Mucosa of stomach (tissue), 1 donor: ENCODE measurements around the gene SSR2.
A peak's percentile ranks its signal among the peaks of the same experiment; 100 is the strongest.

Experiments
- H3K27me3 ChIP-seq: one replicate; pipeline ENCODE4 v1.7.0; 2013; ENCODE audit warnings: mild to moderate bottlenecking, low read length; ENCODE audit not compliant: control insufficient read depth, insufficient read depth
- H3K36me3 ChIP-seq: one replicate; pipeline ENCODE4 v1.7.0; 2013; ENCODE audit warnings: low read length; ENCODE audit not compliant: control insufficient read depth, insufficient read depth
- H3K4me1 ChIP-seq: one replicate; pipeline ENCODE4 v1.7.0; 2013; ENCODE audit warnings: mild to moderate bottlenecking, low read length; ENCODE audit not compliant: control insufficient read depth, insufficient read depth
- H3K4me3 ChIP-seq: one replicate; pipeline ENCODE4 v1.7.0; 2013; ENCODE audit warnings: low read length
- H3K9ac ChIP-seq: one replicate; pipeline ENCODE4 v1.7.0; 2013; ENCODE audit warnings: mild to moderate bottlenecking, low read length, moderate library complexity
- H3K9me3 ChIP-seq: one replicate; pipeline ENCODE4 v1.7.0; 2013; ENCODE audit warnings: mild to moderate bottlenecking, low read length, moderate library complexity; ENCODE audit not compliant: control insufficient read depth
- donor health status: Pancreatic carcinoma.

SSR2 gene

DNA sequence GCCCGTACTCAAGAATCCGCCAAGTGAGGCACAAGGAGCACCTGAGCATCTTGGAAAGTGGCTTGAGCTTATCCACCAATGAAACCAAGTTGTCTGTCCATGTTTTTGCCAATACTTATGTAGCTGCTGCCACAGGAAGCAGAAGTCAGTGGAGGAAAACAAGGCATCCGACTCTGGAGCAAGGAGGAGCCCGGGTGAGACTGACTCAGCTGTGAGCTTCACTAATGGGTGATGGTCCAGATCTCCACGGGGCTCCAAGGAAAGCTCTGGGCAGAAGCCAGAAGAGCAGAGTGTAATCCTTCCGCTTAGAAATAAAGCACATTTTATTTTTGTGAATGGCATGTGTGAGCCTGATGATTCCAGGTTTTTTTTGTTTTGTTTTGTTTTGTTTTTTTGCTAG lies 12.3 kb upstream of the SSR2 start:
- Histone ChIP-seq H3K27me3 (no peaks in the 10 kb centered on the region), H3K4me3 (no peak overlapping the region), H3K9ac (no peak overlapping the region), H3K4me1 (peaks cover 9% of the 10 kb centered on the region), H3K9me3 (no peaks in the 10 kb centered on the region), H3K36me3 (no peaks in the 10 kb centered on the region)

DNA sequence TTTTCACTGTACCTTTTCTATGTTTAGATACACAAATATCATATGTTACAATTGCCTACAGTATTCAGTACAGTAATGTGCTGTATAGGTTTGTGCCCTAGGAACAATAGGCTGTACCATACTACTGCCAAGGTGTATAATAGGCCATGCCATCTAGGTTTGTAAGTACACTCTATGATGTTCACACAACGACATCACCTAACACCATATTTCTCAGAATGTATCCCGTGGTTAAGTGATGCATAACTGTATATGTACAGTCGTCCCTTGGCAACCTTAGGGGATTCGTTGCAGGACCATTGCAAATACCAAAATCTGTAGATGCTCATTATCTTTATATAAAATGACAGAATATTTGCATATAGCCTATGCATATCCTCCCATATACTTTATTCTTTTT lies 5.8 kb upstream of the SSR2 start:
- H3K36me3 ChIP-seq, result no peaks in the 10 kb centered on the region
- H3K9me3 ChIP-seq, result no peaks in the 10 kb centered on the region
- H3K4me1 ChIP-seq, result peaks cover 9% of the 10 kb centered on the region
- H3K4me3 ChIP-seq, result no peak overlapping the region
- no peak overlapping the region for H3K9ac ChIP-seq
- H3K27me3 ChIP-seq, result no peaks in the 10 kb centered on the region

DNA sequence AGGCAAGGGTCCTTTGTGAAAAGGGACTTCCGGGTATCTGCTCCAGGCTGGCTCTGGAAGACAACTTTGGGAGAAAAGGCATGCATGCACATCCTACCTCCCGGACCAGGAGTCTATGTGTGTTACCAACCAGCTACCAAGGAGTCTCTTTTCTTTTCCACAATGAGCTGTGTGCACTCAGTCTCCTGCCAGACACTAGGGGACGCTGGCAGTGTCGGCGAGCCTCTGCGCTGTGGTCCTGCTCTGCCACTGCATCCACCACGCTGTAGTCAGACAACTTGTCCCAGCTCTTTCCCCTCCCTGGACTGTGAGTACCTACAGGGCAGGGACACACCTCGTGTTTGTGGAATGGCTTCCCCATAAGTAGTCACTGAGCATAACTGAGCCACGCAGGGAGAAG lies 5.1 kb upstream of the SSR2 start:
- Histone ChIP-seq H3K4me1 (peaks cover 9% of the 10 kb centered on the region), H3K27me3 (no peaks in the 10 kb centered on the region), H3K9me3 (no peaks in the 10 kb centered on the region), H3K36me3 (no peaks in the 10 kb centered on the region), H3K9ac (no peak overlapping the region), H3K4me3 (no peak overlapping the region)

DNA sequence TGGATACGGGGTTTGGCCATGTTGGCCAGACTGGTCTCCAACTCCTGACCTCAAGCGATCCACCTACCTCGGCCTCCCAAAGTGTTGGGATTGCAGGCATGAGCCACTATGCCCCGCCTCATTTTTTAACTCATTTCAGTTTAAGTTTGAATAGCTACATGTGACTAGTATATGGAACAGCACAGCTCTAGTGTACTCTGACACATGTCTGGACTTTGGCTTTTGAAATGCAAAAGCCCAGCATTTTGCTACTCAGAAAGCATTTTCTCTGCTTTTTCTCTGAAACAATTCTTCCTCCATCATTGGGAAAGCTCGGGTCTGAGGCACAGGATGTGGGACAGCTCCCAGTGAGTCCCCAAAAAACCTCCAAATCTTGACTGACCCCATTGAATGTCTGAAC lies 4.0 kb upstream of the SSR2 start:
- Histone ChIP-seq H3K9ac (no peak overlapping the region), H3K9me3 (no peaks in the 10 kb centered on the region), H3K27me3 (no peaks in the 10 kb centered on the region), H3K4me3 (no peak overlapping the region), H3K4me1 (peaks cover 12% of the 10 kb centered on the region), H3K36me3 (no peaks in the 10 kb centered on the region)

DNA sequence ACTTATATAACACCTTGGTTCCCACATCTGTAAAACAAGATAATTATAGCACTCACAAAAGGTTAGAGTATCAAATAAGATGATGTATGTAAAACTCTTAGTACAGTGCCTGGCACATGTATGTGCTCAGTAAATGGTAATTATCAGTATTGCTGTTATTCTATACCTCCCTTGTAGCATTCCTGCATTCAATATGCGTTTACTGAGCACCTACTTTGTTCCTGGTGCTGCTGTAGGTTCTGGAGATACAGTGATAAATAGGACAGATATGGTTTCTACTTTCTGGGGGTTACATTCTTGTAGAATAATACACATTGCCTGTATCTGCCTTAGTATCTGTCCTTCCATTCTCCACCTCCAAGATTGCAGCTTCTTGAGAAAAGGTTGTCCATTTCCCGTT lies 1.2 kb upstream of the SSR2 start:
- Histone ChIP-seq H3K27me3 (no peaks in the 10 kb centered on the region), H3K9me3 (no peaks in the 10 kb centered on the region), H3K4me1 (peaks cover 15% of the 10 kb centered on the region), H3K9ac (no peak overlapping the region), H3K36me3 (no peaks in the 10 kb centered on the region), H3K4me3 (no peak overlapping the region)

DNA sequence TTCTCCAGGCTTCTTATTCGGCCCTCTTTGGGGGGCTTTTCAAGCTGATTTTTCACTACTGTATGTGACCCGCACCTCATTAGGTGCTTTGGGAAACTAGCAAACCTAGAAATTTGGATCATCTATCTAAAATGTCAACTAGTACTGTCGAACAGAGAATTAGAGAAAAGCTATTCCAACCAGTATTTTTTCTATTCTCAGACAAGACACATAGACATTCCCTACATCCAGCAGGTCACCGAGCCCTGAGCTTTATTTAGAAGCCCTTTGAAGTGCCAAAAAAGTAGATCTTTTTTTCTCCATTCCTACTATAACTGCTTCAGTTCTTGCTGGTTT lies 310 bp upstream of the SSR2 start:
- H3K27me3 ChIP-seq, result no peaks in the 10 kb centered on the region
- H3K36me3 ChIP-seq, result no peaks in the 10 kb centered on the region
- H3K9ac ChIP-seq, result peak overlapping the region; percentile 73
- H3K9me3 ChIP-seq, result no peaks in the 10 kb centered on the region
- peak overlapping the region; percentile 64 for H3K4me3 ChIP-seq
- H3K4me1 ChIP-seq, result peaks cover 13% of the 10 kb centered on the region

DNA sequence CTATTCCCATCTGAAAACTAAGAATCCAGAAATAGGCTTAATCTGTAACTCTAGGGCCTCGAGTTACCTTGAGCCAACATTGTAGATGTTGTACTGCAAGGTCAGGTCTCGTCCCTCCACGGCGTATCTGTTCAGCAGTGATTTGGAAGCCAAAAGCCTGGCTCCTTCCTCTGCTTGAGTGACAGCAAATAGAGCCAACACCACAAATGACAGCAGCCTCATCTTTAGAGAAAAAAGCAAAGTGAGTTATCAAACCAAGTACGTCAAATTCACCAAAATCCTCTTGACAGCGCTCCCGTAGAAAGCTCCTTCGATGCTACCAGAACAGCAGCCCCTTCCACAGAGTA lies 832 bp downstream of the SSR2 start:
- Histone ChIP-seq H3K27me3 (no peaks in the 10 kb centered on the region), H3K9me3 (no peaks in the 10 kb centered on the region), H3K9ac (peak overlapping the region; percentile 73), H3K4me1 (peaks cover 8% of the 10 kb centered on the region), H3K4me3 (peak overlapping the region; percentile 64), H3K36me3 (no peaks in the 10 kb centered on the region)

DNA sequence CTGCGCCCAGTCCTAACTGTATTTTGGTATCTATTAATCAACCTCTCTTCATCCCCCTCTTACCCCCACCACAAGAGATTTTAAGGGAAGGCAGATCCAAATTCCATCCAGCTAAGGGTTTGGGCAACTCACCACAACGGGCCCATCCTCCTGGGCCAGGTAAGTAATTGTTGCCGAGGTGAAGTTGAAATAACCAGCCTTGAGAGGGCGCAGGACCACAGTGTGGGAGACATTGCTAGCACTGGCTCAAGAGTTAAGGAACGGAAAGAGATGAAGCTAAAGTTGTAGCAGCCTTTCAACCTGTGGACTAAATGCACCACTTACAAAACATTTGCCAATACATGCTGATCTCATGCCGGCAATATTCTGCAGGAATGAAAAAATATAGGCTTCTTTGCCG lies 5.9 kb downstream of the SSR2 start:
- Histone ChIP-seq H3K4me3 (no peak overlapping the region), H3K4me1 (peaks cover 6% of the 10 kb centered on the region), H3K9ac (no peak overlapping the region), H3K9me3 (no peaks in the 10 kb centered on the region), H3K27me3 (no peaks in the 10 kb centered on the region), H3K36me3 (peaks cover 11% of the 10 kb centered on the region)

DNA sequence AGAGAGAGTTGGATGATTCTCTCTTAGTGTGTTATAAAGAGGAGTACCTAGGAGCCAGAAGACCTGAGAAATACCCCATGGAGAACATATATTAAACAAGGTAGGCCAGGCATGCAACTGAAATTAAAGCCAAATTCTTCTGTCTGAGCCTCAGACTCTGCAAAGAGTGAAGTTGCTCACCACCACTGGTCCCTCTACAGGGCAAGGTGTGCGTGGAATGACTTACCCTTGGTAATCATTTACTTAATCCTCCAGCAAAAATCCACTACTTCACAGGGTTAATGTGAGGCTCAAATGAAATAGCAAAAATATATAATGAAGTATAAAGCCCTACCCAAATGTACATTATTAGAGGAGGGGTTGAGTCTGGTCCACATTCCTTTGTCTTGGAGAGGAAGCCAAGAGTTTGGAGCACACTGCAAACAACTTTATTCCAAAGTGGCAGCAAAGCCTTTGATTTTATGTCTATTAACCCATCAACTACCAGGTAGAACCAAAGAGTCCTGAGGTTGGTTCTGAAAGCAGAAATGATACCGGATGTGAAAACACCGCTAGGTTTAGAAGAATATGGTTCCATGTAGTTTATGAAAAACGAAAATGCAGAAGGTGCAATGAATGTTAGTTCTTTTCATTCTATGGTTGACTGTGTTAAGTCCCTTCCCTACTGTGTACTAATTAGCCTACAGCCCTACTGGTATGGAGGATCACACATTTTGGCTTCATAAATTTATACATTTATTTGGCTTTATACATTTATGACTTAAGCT lies 8.5 kb downstream of the SSR2 start:
- H3K9ac ChIP-seq, result no peak overlapping the region
- peaks cover under 1% of the 10 kb centered on the region for H3K4me1 ChIP-seq
- peaks cover 11% of the 10 kb centered on the region for H3K36me3 ChIP-seq
- no peaks in the 10 kb centered on the region for H3K27me3 ChIP-seq
- no peak overlapping the region for H3K4me3 ChIP-seq
- H3K9me3 ChIP-seq, result no peaks in the 10 kb centered on the region

DNA sequence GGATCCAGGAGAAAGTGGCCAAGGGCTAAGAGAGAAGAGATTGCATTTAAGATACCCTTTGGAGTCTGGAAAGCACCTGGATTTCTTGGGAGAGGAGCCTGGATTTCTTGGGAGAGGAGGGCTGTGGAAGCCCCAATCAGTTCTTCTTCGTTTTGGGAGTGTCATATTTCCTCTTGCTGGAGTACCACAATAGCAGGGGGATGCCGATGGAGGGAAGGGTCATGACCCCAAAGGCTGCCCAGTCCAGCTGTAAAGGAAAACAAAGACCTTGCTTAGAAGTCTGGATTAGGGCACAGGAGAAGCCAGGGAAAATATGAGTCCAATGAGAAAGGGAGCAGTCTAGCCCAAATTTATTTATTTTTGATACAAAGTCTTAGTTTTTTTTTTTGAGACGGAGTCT lies 11.3 kb downstream of the SSR2 start:
- Histone ChIP-seq H3K4me1 (peaks cover 16% of the 10 kb centered on the region), H3K36me3 (peaks cover 11% of the 10 kb centered on the region), H3K27me3 (no peaks in the 10 kb centered on the region), H3K9ac (no peak overlapping the region), H3K4me3 (no peak overlapping the region), H3K9me3 (no peaks in the 10 kb centered on the region)

DNA sequence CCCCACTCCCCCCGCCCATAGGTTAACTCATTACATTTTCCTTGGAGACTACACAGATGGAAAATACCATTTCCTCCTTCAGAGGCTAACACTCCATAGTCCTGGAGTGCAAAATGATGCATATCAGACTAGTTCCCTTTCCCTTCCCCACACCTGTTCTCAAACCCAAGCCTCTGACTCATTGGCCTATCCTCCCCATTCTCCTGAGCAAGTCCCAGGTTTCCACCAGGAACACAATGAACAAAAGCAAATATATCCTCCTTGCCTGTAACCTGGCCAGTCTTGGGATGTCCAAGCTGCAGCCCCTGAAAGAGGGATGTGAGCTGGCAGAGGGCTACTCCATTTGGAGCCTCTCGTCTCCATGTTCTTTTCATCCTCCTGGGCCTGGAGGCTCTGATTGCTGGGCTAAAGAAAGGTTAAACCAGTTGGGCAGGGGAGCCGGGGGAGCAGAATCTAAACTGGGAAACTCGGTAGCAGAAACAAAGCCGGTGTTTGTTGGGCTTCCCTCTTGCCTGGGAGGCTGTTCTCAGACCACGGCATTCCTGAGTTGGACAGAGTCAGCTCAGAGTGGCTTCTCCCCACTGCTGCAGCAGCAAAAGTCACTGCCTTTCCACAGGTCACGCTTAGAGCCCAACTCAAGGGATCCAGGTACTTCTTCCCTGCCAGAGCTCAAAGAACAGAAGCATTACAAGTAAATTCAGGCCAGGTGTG lies 13.9 kb downstream of the SSR2 start:
- Histone ChIP-seq H3K27me3 (no peaks in the 10 kb centered on the region), H3K4me3 (no peak overlapping the region), H3K9ac (no peak overlapping the region), H3K4me1 (peaks cover 29% of the 10 kb centered on the region), H3K9me3 (no peaks in the 10 kb centered on the region), H3K36me3 (peaks cover 5% of the 10 kb centered on the region)

DNA sequence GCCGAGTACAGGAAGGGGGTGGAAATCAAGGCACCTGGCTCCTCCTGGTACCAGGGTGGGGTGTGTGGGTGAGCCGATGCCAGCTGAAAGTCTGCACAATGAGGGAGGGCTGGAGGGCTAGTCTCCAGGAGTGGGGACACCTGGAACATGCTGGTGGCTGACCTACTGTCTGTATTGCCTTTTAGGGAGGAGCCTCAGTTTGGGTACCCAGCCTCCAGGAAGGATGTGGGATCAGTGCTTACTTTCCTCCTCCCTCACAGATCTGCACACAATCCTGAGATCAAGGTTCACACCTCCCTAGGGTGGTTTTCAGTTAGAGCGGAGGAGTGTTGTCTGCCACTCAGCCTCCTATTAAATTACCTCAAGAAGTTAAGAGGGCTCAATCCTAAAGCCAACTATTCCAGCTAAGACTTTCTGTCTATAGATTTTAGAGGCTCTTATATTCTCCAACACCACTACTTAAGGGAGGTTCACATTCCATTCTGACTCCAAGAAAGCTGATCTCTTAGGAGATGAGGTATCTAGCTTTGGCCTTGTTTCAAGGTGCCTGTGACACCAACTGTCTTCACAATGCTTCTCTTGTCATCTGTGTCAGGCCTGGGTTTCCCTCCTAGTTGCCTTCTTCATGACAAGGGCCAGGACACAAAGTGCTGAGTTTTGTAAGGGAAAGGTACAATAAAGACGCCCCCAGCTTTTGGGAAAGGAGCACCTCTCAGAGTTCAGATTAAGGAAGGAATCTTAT lies 15.7 kb downstream of the SSR2 start:
- H3K27me3 ChIP-seq, result no peaks in the 10 kb centered on the region
- H3K4me1 ChIP-seq, result peaks cover 43% of the 10 kb centered on the region
- no peaks in the 10 kb centered on the region for H3K9me3 ChIP-seq
- H3K9ac ChIP-seq, result no peak overlapping the region
- H3K36me3 ChIP-seq, result no peaks in the 10 kb centered on the region
- H3K4me3 ChIP-seq, result no peak overlapping the region
